ENCODE results near the gene MON1A. TPM values are rescaled to one million over a fixed set of nuclear protein-coding genes. Genes with fewer than 3 reads are reported as not detected.

Gene MON1A
- total RNA-seq, 2 donors from 2014 or later, result 8.4 to 9.4 TPM

DNA sequence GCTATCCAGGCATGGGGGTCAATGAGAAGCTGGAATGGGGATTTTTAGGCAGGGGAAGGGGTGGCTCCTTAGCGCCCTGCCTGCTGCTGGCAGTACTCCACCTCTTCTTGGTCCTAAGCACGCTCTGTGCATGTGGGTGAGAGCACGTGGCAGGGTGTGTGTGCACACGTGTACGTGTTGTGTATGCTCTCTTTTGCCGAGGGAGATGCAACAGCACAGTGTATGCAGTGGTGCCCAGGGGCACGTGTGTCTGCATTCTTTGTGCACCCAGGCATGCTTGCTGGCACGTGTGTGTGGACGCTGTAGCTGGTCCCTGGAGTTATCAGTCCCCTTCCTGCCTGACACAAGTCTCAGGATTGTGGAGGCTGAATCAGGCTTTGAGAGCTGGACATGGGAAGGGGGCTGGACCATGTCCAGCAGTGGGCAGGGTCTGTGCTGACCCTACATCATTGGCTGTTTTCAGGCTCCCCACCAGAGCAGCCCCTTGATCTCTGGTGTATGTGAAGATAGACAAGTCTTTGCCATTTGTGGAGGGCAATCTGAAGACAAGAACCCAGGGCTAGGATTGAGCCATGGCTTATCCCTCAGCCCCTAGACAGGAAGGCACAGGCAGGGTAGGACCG lies 58.0 kb downstream of the MON1A start:
- Histone ChIP-seq H3K36me3 (no peaks in the 10 kb centered on the region), H3K4me1 (peaks cover 0 to 14% of the 10 kb centered on the region in 2 donors), H3K27me3 (peaks cover 9 to 19% of the 10 kb centered on the region in 2 donors), H3K9me3 (no peaks in the 10 kb centered on the region), H3K4me3 (no peak overlapping the region), H3K27ac (no peak overlapping the region)
- TF ChIP-seq, protein P1, sequence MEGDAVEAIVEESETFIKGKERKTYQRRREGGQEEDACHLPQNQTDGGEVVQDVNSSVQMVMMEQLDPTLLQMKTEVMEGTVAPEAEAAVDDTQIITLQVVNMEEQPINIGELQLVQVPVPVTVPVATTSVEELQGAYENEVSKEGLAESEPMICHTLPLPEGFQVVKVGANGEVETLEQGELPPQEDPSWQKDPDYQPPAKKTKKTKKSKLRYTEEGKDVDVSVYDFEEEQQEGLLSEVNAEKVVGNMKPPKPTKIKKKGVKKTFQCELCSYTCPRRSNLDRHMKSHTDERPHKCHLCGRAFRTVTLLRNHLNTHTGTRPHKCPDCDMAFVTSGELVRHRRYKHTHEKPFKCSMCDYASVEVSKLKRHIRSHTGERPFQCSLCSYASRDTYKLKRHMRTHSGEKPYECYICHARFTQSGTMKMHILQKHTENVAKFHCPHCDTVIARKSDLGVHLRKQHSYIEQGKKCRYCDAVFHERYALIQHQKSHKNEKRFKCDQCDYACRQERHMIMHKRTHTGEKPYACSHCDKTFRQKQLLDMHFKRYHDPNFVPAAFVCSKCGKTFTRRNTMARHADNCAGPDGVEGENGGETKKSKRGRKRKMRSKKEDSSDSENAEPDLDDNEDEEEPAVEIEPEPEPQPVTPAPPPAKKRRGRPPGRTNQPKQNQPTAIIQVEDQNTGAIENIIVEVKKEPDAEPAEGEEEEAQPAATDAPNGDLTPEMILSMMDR (IDR thresholded peaks at IDR 0.05), result no peak
- no peak for DNase-seq (ENCODE audit: low spot score)

DNA sequence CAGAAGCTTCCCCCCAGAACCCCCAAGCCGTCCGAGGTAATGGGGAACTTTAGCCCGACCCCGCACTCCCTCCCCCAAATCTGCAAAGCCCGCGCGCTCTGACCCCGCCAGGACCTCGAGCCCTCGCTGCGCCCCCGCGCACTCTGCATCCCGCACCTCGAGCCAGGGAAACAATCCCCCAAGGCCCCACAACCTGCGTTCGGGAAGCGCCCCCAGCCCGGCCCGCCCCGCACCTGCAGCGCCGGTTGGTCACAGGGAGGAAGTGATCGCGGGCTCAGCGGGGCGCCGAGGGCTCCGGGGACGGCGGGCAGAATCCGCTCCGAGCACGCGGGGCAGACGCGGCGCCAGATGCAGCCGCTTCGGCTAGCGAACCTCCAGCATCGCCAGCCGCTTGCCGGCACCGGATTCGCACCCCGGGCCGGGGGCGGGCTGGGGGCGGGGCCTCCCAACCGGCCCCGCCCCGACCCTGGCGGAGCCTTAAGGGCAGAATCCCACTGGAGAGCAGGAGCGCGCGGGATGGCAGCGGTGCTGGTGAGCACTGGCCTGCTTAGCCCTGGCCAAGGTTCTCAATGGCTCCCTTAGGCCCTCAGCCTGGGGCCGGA lies 60.0 kb downstream of the MON1A start, which contains the start of gene CAMKV:
Gene CAMKV (minus strand): TSS at position 382 of the 602 bp plus-strand sequence. CDS start 7,518 bp downstream, outside the sequence.
- H3K27me3 ChIP-seq, result peaks cover 9 to 19% of the 10 kb centered on the region in 2 donors
- H3K4me3 ChIP-seq, result peak within 1 kb of the TSS in 1 of 2 donors; percentile 43
- no peak for DNase-seq (ENCODE audit: low spot score)
- peaks cover 0 to 14% of the 10 kb centered on the region in 2 donors for H3K4me1 ChIP-seq
- H3K36me3 ChIP-seq, result no peaks in the 10 kb centered on the region
- H3K9me3 ChIP-seq, result no peaks in the 10 kb centered on the region
- TF ChIP-seq, protein P1 (IDR thresholded peaks at IDR 0.05), result no peak
- H3K27ac ChIP-seq, result no peak within 1 kb of the TSS

GRCh38 chr3:49868862-49869466 lies 60.6 kb downstream of the MON1A start:
- Histone ChIP-seq H3K36me3 (no peaks in the 10 kb centered on the region), H3K9me3 (no peaks in the 10 kb centered on the region), H3K4me1 (peaks cover 0 to 14% of the 10 kb centered on the region in 2 donors), H3K27me3 (peaks cover 9 to 19% of the 10 kb centered on the region in 2 donors), H3K4me3 (peak overlapping the region in 1 of 2 donors; percentile 43), H3K27ac (no peak overlapping the region)
- TF ChIP-seq, protein P1 (IDR thresholded peaks at IDR 0.05), result no peak
- no peak for DNase-seq (ENCODE audit: low spot score)

- DNase-seq (ENCODE audit: low spot score), result no peak
- H3K36me3 ChIP-seq, result no peaks in the 10 kb centered on the region
- H3K27ac ChIP-seq, result no peak overlapping the region
- H3K27me3 ChIP-seq, result peaks cover 9 to 19% of the 10 kb centered on the region in 2 donors
- TF ChIP-seq, protein P1 (IDR thresholded peaks at IDR 0.05), result no peak
- no peak overlapping the region for H3K4me3 ChIP-seq
- H3K9me3 ChIP-seq, result no peaks in the 10 kb centered on the region
- peaks cover 0 to 14% of the 10 kb centered on the region in 2 donors for H3K4me1 ChIP-seq
Observed at GRCh38 chr3:49867871-49868321, 61.7 kb downstream of the MON1A start.

DNA sequence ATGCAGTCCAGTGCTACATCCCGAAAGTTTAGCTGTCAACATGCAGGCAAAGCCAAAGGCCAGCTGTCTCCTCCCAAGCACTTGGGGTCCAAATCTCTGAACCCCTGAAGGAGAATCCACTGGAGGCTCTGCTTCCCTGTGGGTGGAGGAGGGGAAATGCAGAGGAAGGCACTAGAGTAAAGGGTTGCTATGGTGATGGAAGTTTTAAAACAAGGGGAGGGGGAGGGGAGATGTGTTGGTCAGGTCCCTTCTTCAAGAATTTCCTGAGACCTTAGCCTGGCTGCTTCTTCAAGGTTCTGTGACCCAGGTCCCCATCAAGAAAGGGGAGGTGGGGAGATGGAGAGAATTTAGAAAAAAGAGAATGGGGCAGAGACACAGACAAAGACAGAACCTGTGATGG lies 62.2 kb downstream of the MON1A start:
- Histone ChIP-seq H3K4me1 (peaks cover 0 to 14% of the 10 kb centered on the region in 2 donors), H3K4me3 (no peak overlapping the region), H3K27ac (no peak overlapping the region), H3K27me3 (peaks cover 9 to 19% of the 10 kb centered on the region in 2 donors), H3K9me3 (no peaks in the 10 kb centered on the region), H3K36me3 (no peaks in the 10 kb centered on the region)
- TF ChIP-seq, protein P1 (IDR thresholded peaks at IDR 0.05), result no peak
- DNase-seq (ENCODE audit: low spot score), result no peak

Measured in right atrium auricular region (tissue), 2 donors.